Measurements from ENCODE around the gene PEX3. TPM values are rescaled to one million over a fixed set of nuclear protein-coding genes. Genes with fewer than 3 reads are reported as not detected.

PEX3 gene
- total RNA-seq, 1 experiment from 2014 or later: 13.5 TPM

DNA sequence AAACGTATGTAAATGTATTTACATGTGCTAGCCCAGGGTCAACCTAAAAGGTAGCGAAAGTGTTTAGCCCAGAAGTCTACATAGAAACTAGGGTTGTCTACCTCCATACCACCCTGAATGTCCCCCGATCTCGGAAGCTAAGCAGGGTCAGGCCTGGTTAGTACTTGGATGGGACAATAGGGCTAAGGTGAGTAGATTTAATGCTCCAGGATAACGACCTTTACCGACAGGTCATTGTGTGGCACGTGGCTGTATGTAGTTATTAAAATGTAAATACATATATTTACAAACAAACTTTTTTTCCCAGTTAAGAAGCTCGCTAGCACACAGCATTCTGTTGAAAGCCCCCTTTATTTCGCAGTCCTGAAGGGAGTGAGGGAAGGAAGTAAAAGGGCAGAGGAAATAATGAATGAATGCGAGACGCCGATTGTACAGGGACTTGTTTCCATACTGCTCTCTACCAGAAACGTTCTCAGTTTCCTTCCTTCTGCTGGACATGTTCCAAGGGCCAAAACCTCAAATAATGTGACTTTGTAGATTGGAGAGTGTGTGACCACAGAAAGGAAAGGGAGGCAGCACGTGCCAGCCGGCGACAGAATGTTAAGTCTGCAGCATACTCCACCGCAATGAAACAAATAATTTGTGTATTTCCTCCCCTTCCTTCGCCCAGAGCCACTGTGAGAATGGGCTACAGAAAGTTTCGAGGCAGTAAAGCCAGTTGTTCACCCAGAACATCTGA, 722 bp upstream of the PEX3 start:
- Mint-ChIP-seq H3K4me3 (peak overlapping the region; percentile 94), H3K36me3 (no peaks in the 10 kb centered on the region), H3K4me1 (peaks cover 13% of the 10 kb centered on the region), H3K27me3 (ENCODE audit: low read depth) (no peaks in the 10 kb centered on the region), H3K27ac (peak overlapping the region; percentile 88), H3K9me3 (no peaks in the 10 kb centered on the region)
- CTCF ChIA-PET: interaction anchor here (0.8 to 1.9 kb wide), 4 partner anchors 23 to 975 kb away, joined by 4 to 6 read pairs (median 6); no protein-coding TSS in a partner anchor
- no peak for ATAC-seq
- POLR2A ChIA-PET: interaction anchor here (0.8 to 1.0 kb wide), 2 partner anchors 15 to 393 kb away, joined by 3 to 5 read pairs; partner anchors contain the start of gene LTV1
- TF ChIP-seq GRHL2 (CRISPR knock-in tag; IDR thresholded peaks at IDR 0.05; ENCODE audit: insufficient replicate concordance, severe bottlenecking) (no peak), ZNF317 (CRISPR knock-in tag; IDR thresholded peaks at IDR 0.05; ENCODE audit: borderline replicate concordance, low read depth) (no peak), ZBTB21 (CRISPR knock-in tag; IDR thresholded peaks at IDR 0.05; ENCODE audit: borderline replicate concordance) (no peak), IRF2 (CRISPR knock-in tag; IDR thresholded peaks at IDR 0.05; ENCODE audit: borderline replicate concordance, low read depth) (no peak), ZNF232 (CRISPR knock-in tag; IDR thresholded peaks at IDR 0.05) (no peak), RELA (CRISPR knock-in tag; IDR thresholded peaks at IDR 0.05; ENCODE audit: borderline replicate concordance) (no peak), ZNF423 (CRISPR knock-in tag; IDR thresholded peaks at IDR 0.05) (no peak), FOXP1 (CRISPR knock-in tag; IDR thresholded peaks at IDR 0.05; ENCODE audit: borderline replicate concordance) (no peak), TEAD4 (CRISPR knock-in tag; IDR thresholded peaks at IDR 0.05) (no peak), NR2C2 (CRISPR knock-in tag; IDR thresholded peaks at IDR 0.05) (no peak)
- TF ChIP-seq, protein P1, sequence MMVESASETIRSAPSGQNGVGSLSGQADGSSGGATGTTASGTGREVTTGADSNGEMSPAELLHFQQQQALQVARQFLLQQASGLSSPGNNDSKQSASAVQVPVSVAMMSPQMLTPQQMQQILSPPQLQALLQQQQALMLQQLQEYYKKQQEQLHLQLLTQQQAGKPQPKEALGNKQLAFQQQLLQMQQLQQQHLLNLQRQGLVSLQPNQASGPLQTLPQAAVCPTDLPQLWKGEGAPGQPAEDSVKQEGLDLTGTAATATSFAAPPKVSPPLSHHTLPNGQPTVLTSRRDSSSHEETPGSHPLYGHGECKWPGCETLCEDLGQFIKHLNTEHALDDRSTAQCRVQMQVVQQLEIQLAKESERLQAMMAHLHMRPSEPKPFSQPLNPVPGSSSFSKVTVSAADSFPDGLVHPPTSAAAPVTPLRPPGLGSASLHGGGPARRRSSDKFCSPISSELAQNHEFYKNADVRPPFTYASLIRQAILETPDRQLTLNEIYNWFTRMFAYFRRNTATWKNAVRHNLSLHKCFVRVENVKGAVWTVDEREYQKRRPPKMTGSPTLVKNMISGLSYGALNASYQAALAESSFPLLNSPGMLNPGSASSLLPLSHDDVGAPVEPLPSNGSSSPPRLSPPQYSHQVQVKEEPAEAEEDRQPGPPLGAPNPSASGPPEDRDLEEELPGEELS (CRISPR knock-in tag; IDR thresholded peaks at IDR 0.05): no peak
- TF ChIP-seq, protein P2, sequence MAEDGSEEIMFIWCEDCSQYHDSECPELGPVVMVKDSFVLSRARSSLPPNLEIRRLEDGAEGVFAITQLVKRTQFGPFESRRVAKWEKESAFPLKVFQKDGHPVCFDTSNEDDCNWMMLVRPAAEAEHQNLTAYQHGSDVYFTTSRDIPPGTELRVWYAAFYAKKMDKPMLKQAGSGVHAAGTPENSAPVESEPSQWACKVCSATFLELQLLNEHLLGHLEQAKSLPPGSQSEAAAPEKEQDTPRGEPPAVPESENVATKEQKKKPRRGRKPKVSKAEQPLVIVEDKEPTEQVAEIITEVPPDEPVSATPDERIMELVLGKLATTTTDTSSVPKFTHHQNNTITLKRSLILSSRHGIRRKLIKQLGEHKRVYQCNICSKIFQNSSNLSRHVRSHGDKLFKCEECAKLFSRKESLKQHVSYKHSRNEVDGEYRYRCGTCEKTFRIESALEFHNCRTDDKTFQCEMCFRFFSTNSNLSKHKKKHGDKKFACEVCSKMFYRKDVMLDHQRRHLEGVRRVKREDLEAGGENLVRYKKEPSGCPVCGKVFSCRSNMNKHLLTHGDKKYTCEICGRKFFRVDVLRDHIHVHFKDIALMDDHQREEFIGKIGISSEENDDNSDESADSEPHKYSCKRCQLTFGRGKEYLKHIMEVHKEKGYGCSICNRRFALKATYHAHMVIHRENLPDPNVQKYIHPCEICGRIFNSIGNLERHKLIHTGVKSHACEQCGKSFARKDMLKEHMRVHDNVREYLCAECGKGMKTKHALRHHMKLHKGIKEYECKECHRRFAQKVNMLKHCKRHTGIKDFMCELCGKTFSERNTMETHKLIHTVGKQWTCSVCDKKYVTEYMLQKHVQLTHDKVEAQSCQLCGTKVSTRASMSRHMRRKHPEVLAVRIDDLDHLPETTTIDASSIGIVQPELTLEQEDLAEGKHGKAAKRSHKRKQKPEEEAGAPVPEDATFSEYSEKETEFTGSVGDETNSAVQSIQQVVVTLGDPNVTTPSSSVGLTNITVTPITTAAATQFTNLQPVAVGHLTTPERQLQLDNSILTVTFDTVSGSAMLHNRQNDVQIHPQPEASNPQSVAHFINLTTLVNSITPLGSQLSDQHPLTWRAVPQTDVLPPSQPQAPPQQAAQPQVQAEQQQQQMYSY (CRISPR knock-in tag; IDR thresholded peaks at IDR 0.05): no peak
- TF ChIP-seq, protein P3, sequence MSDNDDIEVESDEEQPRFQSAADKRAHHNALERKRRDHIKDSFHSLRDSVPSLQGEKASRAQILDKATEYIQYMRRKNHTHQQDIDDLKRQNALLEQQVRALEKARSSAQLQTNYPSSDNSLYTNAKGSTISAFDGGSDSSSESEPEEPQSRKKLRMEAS (CRISPR knock-in tag; IDR thresholded peaks at IDR 0.05): no peak
- TF ChIP-seq, protein P4, sequence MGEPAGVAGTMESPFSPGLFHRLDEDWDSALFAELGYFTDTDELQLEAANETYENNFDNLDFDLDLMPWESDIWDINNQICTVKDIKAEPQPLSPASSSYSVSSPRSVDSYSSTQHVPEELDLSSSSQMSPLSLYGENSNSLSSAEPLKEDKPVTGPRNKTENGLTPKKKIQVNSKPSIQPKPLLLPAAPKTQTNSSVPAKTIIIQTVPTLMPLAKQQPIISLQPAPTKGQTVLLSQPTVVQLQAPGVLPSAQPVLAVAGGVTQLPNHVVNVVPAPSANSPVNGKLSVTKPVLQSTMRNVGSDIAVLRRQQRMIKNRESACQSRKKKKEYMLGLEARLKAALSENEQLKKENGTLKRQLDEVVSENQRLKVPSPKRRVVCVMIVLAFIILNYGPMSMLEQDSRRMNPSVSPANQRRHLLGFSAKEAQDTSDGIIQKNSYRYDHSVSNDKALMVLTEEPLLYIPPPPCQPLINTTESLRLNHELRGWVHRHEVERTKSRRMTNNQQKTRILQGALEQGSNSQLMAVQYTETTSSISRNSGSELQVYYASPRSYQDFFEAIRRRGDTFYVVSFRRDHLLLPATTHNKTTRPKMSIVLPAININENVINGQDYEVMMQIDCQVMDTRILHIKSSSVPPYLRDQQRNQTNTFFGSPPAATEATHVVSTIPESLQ (CRISPR knock-in tag; IDR thresholded peaks at IDR 0.05): no peak
- TF ChIP-seq, protein P5, sequence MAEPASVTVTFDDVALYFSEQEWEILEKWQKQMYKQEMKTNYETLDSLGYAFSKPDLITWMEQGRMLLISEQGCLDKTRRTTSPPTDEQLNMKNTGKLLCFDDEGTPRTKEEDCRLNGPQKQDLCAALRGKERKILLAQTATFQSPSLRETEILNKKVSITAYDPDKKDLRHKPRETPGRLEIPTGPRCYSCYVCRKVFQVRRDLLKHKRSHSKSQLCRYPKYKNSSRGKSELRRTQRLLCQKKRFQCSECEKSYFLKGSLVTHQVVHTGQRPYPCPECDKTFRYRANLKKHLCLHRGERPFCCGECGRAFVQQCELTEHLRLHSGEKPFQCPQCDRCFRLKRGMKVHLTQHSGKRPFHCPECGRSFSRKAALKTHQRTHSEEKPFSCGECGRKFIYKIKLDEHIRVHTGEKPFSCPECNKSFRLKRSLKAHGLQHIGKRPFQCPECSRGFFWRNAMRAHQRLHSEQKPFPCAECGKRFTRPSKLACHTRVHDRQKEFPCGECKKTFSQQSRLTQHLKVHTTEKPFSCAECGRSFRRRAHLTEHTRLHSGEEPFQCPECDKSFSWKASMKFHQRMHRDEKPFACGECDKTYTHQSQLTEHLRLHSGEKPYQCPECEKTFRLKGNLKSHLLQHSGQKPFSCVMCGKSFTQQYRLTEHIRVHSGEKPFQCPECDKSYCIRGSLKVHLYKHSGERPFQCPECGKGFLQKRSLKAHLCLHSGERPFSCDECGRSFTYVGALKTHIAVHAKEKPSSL (CRISPR knock-in tag; conservative IDR thresholded peaks at IDR 0.05): no peak
- DNase-seq (ENCODE audit: low spot score): no peak

Data from WTC11 (cell line).